Measurements from ENCODE around the gene ANGEL2. TPM values are rescaled to one million over a fixed set of nuclear protein-coding genes. Genes with fewer than 3 reads are reported as not detected.

Gene ANGEL2
- total RNA-seq, 4 donors from 2014 or later: 21.1 to 62.7 (median 46.7) TPM

DNA sequence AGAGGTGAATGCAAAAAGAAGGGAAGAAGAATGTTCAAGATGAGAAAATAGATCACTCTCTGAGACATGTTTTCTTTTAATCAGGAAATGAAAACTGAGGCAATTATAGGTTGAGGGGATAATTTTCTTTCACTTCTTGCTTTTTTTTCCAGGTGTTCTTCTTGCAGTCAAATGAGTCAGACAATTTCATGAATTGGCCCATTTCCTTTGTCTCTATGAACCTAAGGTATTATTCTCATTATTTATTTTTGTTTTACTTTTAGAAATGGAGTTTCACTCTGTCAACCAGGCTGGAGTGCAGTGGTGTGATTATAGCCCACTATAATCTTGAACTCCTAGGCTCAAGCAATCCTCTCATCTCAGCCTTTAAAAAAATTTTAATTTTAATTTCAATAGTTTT is 68.8 kb downstream of the ANGEL2 start:
- TF ChIP-seq CTCF (IDR thresholded peaks at IDR 0.05) (no peak), POLR2A (IDR thresholded peaks at IDR 0.05) (no peak)
- no peaks in the 10 kb centered on the region for H3K36me3 ChIP-seq
- no peak overlapping the region for H3K27ac ChIP-seq
- no peaks in the 10 kb centered on the region for H3K9me3 ChIP-seq
- H3K27me3 ChIP-seq: peaks cover 0 to 6% of the 10 kb centered on the region in 2 donors
- no peak for DNase-seq
- H3K4me3 ChIP-seq: no peak overlapping the region
- peaks cover 0 to 11% (median 2%) of the 10 kb centered on the region in 4 donors for H3K4me1 ChIP-seq

DNA sequence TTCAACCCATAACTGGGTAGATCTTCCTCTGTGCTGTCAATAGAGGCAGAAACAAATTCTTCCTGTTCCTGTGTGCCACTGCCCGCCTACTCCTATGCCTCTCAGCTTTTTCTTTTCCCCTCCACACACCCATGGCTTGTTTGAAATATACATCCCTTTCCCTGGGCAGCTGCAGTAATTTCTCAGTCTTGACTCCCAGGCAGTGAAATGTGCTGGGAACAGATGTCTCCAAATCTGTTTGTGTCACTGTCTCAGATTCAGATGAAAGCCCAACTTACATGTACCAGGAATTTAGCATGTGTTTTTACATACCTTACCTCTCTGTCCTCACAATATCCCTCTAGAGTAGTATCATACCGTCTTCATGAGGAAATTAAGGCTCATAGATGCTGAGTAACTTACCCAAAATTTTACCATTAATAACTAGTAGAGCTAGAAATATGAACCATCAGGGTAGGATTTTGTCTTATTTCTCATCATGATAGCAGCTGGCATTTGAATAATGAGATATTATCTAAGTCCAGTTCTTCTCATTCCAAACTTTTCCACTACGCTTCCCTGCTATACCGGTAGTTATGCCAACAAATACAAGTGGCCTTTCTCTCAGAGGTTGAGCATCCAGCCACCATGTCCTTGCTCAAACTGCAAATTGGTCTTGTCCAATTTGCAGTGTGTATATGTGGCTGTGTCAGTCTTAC is 70.1 kb downstream of the ANGEL2 start:
- peaks cover 0 to under 1% of the 10 kb centered on the region in 2 donors for H3K27me3 ChIP-seq
- H3K4me1 ChIP-seq: peaks cover 0 to 2% (median 1%) of the 10 kb centered on the region in 4 donors
- TF ChIP-seq CTCF (IDR thresholded peaks at IDR 0.05) (no peak), POLR2A (IDR thresholded peaks at IDR 0.05) (no peak)
- H3K9me3 ChIP-seq: no peaks in the 10 kb centered on the region
- no peak overlapping the region for H3K4me3 ChIP-seq
- H3K36me3 ChIP-seq: no peaks in the 10 kb centered on the region
- no peak overlapping the region for H3K27ac ChIP-seq
- DNase-seq: no peak

DNA sequence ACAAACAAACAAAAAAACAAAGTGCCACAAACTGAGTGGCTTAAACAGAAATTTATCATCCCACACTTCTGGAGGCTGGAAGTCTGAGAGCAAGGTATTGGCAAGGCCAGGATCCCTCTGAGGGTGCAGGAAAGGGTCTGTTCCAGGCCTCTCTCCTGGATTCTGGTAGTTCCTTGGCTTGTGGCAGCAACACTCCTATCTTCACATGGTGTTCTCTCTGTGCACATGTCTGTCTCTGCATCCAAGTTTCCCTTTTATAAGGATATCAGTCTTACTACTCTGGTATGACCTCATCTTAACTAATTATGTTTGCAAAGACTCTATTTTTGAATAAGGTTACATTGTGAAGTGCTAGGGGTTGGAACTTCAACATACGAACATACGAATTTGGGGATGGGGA is 70.6 kb downstream of the ANGEL2 start:
- H3K27ac ChIP-seq: no peak overlapping the region
- H3K4me1 ChIP-seq: peaks cover 0 to 2% (median 0%) of the 10 kb centered on the region in 4 donors
- no peak for TF ChIP-seq CTCF (IDR thresholded peaks at IDR 0.05)
- TF ChIP-seq POLR2A (IDR thresholded peaks at IDR 0.05): no peak

DNA sequence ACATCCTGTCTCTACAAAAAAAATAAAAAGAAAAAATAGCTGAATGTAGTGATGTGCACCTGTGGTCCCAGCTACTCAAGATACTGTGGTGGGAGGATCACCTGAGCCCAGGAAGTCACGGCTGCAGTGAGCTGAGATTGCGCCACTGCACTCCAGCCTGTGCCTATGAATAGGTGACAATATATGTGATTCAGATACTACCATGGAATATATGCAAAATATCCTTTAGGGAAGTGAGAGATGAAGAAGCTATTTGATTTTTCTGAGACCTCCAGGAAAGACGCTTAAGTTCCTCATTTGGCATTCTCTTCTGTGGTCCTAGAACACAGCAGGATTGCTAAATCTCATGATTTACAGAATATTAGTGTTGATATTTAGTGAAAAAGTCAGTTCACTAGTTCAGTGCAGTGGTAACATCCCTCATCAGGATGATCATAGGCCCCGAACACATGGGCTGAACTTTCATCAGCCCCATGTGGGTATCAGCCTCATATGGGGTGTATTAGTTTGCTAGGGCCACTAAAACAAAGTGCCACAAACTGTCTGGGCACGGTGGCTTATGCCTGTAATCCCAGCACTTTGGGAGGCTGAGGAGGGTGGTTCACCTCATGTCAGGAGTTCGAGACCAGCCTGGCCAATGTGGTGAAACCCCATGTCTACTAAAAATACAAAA is 71.3 kb downstream of the ANGEL2 start:
- peak in 2 of 3 donors; percentile 55 to 62 for DNase-seq
- Histone ChIP-seq H3K9me3 (no peaks in the 10 kb centered on the region), H3K4me3 (no peak overlapping the region), H3K27me3 (no peaks in the 10 kb centered on the region), H3K4me1 (peaks cover 0 to 2% (median 0%) of the 10 kb centered on the region in 4 donors), H3K36me3 (no peaks in the 10 kb centered on the region), H3K27ac (peak overlapping the region in 1 of 4 donors; percentile 28)
- no peak for TF ChIP-seq CTCF (IDR thresholded peaks at IDR 0.05)
- TF ChIP-seq POLR2A (IDR thresholded peaks at IDR 0.05): no peak

More for the DNA sequence above, 70.6 kb downstream of the ANGEL2 start:
- Histone ChIP-seq H3K27me3 (no peaks in the 10 kb centered on the region), H3K4me3 (no peak overlapping the region), H3K9me3 (no peaks in the 10 kb centered on the region), H3K36me3 (no peaks in the 10 kb centered on the region)
- DNase-seq: no peak

DNA sequence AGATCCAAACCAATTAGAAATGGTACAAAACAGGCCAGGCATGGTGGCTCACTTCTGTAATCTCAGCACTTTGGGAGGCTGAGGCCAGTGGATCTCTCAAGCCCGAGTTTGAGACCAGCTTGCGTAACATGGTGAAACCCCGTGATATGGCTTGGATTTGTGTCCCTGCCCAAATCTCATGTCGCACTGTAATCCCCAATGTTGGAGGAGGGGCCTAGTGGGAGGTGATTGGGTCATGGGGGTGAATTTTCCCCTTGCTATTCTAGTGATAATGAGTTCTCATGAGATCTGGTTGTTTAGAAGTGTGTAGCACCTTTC is 72.3 kb downstream of the ANGEL2 start:
- Histone ChIP-seq H3K27me3 (no peaks in the 10 kb centered on the region), H3K4me1 (peaks cover 0 to 2% (median 0%) of the 10 kb centered on the region in 4 donors), H3K9me3 (no peaks in the 10 kb centered on the region), H3K4me3 (no peak overlapping the region), H3K36me3 (no peaks in the 10 kb centered on the region), H3K27ac (no peak overlapping the region)
- no peak for TF ChIP-seq CTCF (IDR thresholded peaks at IDR 0.05)
- no peak for TF ChIP-seq POLR2A (IDR thresholded peaks at IDR 0.05)
- DNase-seq: no peak
